Measurements from ENCODE around the gene AKNAD1. TPM values are rescaled to one million over a fixed set of nuclear protein-coding genes. Genes with fewer than 3 reads are reported as not detected.

Gene AKNAD1
- total and polyA plus RNA-seq, 2 of the 13 experiments (the other 11 are each of a cell fraction or from before 2014, with no cell fraction given), result not detected

DNA sequence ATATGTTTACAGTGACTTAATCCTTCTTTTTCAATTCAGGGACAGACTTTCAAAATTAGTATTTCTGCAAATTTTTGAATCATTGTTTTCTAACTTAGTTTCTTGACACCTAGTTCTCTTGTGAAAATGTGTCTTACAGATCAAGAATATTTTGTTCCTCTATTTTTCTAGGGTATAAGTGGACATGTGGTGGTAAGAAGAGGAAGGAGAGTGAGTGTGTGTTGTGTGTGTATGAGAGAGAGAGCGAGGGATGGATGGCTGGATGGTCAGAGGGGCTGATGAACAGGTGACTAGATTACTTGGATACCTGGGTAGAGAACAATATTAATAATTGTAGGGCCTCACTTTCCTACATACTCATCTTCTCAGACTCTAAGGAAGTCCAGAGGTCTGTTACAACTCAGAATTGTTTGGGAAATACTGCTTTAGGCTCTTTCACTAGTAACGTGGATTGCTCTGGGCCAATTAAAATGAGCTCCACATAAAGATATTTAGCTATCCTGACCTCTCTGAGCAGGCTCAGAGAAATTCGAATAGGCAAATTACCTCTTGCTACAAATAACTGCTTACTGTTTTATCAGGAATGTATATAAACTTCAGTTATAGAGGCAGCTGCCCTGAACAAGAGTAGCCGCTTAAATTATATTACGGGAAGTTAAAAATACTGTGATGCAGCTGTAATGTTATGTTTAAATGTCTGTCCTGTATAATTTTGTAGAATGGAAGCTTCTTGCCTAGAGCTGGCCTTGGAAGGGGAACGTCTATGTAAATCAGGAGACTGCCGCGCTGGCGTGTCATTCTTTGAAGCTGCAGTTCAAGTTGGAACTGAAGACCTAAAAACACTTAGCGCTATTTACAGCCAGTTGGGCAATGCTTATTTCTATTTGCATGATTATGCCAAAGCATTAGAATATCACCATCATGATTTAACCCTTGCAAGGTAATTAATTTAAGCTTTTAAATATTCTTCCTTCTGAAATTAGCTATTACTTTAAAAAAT is 39.6 kb upstream of the AKNAD1 start:
- Histone ChIP-seq H3K27me3 (ENCODE audit: control insufficient read depth in 1 of 2, insufficient read depth in 2 of 2, low read length in 2 of 2) (no peaks in the 10 kb centered on the region), H3K79me2 (ENCODE audit: insufficient read depth, low read length) (no peaks in the 10 kb centered on the region), H4K20me1 (ENCODE audit: insufficient read depth, low read length) (no peaks in the 10 kb centered on the region), H3K9ac (ENCODE audit: insufficient read depth, low read depth, low read length) (no peak overlapping the region), H3K4me2 (ENCODE audit: low read depth, low read length) (no peak overlapping the region), H3K4me1 (ENCODE audit: insufficient read depth, low read length) (no peaks in the 10 kb centered on the region), H3K4me3 (replicated peaks in 1 of 3; ENCODE audit: insufficient read depth in 1 of 3, low read depth in 2 of 3, low read length in 3 of 3) (no peak overlapping the region), H3K9me3 (ENCODE audit: low read length) (no peaks in the 10 kb centered on the region), H2AFZ (ENCODE audit: low read length) (no peak overlapping the region), H3K36me3 (replicated peaks in 1 of 2; ENCODE audit: control insufficient read depth in 1 of 2, insufficient read depth in 2 of 2, low read length in 2 of 2) (peaks cover 0 to 12% of the 10 kb centered on the region in 2 experiments; a peak in 3 of 5 replicates), H3K27ac (ENCODE audit: extremely low read length, insufficient read depth, low read length) (no peak overlapping the region)
- TF ChIP-seq NONO (IDR thresholded peaks at IDR 0.05), result no peak
- TF ChIP-seq NONO (CRISPR knock-in tag; conservative IDR thresholded peaks at IDR 0.05), result no peak
- in situ Hi-C loops (cut with HindIII; ENCODE audit: extremely low pct_ligation_motif_present, low pct_unique_long_range_greater_than_20kb) (no loop called here), intact Hi-C loops (cut with micrococcal nuclease; ENCODE audit: unreplicated experiment) (no loop called here)
- no peak for DNase-seq (ENCODE audit: low spot score)
- WGBS (ENCODE audit: low lambda C conversion rate), result 88% methylated on average over 10 of the region's 10 CpGs
- ChIA-PET CTCF (ENCODE audit: low intra/inter-chr PET ratio, low total read pairs) (interaction anchor here (4.2 kb wide), 1 partner anchor 68 kb away, joined by 66 read pairs; no protein-coding TSS in a partner anchor), POLR2A (no interaction called here)
- no peak for FAIRE-seq
- ATAC-seq, result no peak
- BruUV-seq (replicated peaks), result no TSS peak

DNA sequence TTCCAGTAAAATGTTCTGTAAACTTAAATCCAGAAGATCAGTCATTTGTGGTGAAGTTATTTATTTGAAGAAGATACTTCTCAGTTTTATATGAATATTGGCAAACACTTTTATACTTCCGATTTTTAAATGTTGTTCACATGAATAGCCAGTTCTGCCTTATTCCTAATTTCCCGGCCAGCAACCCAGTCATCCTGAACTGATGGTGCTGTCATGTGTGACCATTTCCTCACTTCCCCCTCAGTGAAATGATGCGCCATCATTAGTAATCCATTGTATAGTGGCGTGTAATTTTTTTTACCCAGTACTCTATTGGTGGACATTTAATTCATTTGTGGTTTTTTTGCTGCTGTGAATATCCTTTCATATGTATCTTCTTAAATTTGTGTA is 36.2 kb upstream of the AKNAD1 start:
- ChIA-PET POLR2A (no interaction called here), CTCF (ENCODE audit: low intra/inter-chr PET ratio, low total read pairs) (no interaction called here)
- H3K36me3 ChIP-seq (replicated peaks in 1 of 2; ENCODE audit: control insufficient read depth in 1 of 2, insufficient read depth in 2 of 2, low read length in 2 of 2), result no peaks in the 10 kb centered on the region
- intact Hi-C loops (cut with micrococcal nuclease; ENCODE audit: unreplicated experiment) (no loop called here), in situ Hi-C loops (cut with HindIII; ENCODE audit: extremely low pct_ligation_motif_present, low pct_unique_long_range_greater_than_20kb) (loop anchor here (5.0 kb wide), 1 partner anchor 61 kb away; no protein-coding TSS in a partner anchor)
- H3K9ac ChIP-seq (ENCODE audit: insufficient read depth, low read depth, low read length), result no peak overlapping the region
- no peak overlapping the region for H3K4me3 ChIP-seq (replicated peaks in 1 of 3; ENCODE audit: insufficient read depth in 1 of 3, low read depth in 2 of 3, low read length in 3 of 3)
- H3K27me3 ChIP-seq (ENCODE audit: control insufficient read depth in 1 of 2, insufficient read depth in 2 of 2, low read length in 2 of 2), result no peaks in the 10 kb centered on the region
- FAIRE-seq, result no peak
- no peaks in the 10 kb centered on the region for H3K9me3 ChIP-seq (ENCODE audit: low read length)
- H3K27ac ChIP-seq (ENCODE audit: extremely low read length, insufficient read depth, low read length), result no peak overlapping the region
- peaks cover 16% of the 10 kb centered on the region for H3K4me1 ChIP-seq (ENCODE audit: insufficient read depth, low read length)
- BruUV-seq (replicated peaks), result no TSS peak
- H4K20me1 ChIP-seq (ENCODE audit: insufficient read depth, low read length), result no peaks in the 10 kb centered on the region
- no peak for ATAC-seq
- H3K4me2 ChIP-seq (ENCODE audit: low read depth, low read length), result no peak overlapping the region
- H3K79me2 ChIP-seq (ENCODE audit: insufficient read depth, low read length), result no peaks in the 10 kb centered on the region
- 97% methylated on average over 4 of the region's 4 CpGs for WGBS (ENCODE audit: low lambda C conversion rate)
- DNase-seq (ENCODE audit: low spot score), result no peak
- TF ChIP-seq ZNF30 (CRISPR knock-in tag; IDR thresholded peaks at IDR 0.05), result no peak
- no peak for TF ChIP-seq SMAD3 (CRISPR knock-in tag; IDR thresholded peaks at IDR 0.05)
- no peak overlapping the region for H2AFZ ChIP-seq (ENCODE audit: low read length)
